HG02623 (cell line): ENCODE measurements around the gene SNX10.

Experiments
- ATAC-seq: cut with Tn5 transposase; IDR thresholded peaks from one replicate; pipeline ENCODE4 v1.9.1; 2021; ENCODE audit warnings: moderate library complexity; ENCODE audit not compliant: unreplicated experiment

The SNX10 gene

DNA sequence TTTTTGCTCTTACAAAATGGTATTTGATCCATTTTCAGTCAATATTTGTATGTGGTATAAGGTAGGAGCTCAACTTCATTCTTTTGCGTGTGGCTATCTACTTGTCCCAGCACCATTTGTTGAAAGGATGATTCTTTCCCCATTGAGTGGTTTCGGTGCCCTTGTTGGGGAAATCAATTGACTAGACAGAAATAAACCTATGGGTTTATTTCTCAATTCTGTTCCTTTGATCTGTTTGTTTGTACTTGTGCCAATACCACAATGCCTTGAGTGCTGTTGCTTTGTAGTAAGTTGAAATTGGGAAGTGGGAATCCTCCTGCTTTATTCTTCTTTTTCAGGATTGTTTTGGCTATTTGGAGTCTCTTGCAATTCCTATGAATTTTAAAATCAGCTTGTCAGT, 41.0 kb downstream of the SNX10 start:
- ATAC-seq = no peak

DNA sequence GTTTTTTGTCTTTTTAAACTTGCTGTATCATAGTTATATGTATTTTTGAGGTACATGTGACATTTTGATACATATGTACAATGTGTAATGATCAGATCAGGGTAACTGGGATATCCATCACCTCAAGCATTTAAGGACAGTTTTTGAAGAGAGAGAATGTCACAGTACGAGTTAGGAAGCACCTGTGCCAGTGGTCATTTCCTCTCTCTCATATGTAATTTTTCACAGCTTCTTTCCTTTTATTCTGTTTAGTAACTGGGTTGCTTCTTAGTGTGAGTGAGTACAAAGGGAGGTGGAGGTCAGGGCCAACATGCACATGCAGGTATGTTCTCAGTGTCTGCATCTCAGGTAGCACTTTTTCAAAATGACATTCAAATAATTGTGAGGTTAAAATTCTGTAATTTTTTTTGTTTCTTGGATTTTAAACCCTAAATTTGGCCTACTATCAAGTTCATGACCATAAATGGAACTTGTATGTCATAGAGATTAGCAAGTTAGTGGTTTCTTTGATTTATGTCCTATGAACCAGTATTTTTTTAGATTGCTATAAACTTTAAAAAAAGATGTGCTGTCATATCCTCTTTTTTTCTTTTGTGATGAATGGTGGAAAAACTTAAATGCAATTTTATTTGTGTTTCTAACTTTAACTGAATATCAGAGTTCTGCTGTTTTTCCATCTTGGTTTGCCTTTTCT, 42.7 kb downstream of the SNX10 start:
- ATAC-seq = no peak

DNA sequence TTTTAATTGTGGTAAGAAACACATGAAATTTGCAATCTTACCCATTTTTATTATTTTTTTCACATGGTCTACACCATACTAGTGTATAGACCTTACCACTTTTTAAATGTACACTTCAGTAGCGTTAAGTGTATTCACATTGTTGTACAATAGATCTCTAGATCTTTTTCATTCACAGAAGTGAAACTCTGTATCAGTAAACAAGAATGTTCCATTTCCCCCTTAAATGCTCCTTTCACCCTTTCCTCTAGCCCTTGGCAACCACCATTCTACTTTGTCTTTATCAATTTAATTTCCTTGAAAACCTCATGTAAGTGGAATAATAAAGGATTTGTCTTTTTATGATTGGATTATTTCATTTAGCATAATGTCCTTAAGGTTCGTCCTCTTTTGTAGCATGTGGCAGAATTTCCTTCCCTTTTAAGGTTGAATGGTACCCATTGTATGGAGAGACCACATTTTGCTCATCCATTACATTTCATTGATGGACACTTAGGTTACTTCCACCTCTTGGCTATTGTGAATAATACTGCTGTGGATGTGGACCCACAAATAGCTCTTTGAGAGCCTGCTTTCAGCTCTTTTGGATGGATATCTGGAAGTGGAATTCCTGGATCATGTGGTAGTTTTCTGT, 45.7 kb downstream of the SNX10 start:
- ATAC-seq = no peak

DNA sequence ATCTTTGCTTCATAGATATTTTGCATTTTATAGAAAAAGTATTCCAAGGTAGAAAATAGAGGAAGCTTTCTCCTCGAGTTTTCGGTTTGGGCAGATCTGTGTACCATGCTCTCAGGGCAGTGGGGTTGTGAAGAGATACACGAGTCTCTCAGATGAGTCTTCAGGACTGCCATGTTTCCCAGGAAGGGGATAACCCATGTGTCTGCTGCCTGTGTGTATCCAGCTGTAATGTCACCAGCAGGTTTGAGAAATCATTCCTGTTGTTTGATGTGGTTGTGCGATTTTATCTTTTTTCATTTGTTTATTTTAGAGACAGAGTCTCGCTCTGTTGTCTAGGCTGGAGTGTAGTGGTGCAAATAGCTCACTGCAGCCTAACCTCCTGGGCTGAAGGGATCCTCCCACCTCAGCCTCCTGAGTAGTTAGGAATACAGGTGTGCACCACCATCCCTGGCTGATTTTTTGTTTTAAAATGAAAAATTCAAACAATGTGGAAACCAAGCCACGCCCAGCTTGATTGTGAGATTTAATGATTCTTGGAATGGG, 48.9 kb downstream of the SNX10 start:
- no peak for ATAC-seq

DNA sequence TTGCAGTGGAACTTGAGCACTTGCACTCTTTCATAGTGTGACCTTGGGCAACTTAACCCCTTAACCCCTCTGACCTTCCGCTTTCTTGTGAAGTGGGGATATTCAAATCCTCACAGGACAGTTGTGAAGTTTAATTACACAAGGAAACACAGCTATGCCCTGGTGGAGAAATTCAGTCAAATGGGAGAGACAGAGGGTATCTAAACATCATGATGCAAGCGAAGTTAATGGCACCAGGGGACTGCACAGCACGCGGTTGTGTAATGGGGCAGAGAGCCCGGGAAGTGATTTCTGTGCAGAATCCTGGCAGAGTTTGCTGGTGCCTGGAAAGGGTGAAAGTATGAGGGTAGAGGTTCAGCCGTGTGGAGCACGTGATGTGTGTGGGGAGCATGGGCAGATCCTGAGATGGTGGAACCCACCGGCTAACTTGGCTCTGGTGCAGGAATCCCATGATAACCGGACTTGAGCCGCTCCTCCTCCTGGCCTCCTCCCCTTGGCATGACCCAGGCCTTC, 51.7 kb downstream of the SNX10 start:
- ATAC-seq = no peak

DNA sequence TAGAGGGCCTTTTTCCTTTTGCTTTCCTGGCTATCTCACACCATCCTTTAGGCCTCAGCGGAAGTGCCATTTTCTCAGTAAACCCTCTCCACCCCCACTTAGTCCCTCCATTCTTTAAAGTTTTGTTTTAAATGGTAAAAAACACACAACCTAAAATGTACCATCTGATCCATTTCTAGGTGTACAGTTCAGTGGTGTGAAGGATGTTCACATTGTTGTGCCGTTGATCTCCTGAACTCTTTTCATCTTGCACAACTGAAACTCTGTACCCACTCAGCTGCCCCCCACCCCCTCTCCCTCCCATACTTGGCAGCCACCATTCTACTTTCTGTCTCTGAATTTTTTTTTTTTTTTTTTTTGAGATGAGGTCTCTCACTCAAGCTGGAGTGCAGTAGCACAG, 52.2 kb downstream of the SNX10 start:
- ATAC-seq = no peak

DNA sequence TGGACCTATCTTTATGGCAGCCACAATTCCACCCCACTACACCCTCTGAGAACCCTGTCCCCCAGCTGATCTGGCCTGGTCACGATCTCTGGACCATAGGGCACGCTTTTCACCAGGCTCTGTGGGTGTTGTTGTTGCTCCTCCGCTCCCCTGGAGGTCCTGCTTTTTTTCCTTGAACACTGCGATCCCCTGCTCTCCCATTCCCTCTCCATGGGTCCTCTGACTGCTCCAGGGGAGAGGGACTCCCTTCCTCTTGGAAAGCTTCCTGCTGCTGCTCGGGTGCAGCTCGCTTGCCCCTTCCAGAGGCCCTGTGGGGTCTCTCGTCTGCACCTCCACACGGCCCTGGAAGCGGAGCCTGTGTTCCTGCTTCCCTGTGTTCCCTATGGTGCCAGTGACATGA, 53.5 kb downstream of the SNX10 start:
- no peak for ATAC-seq

DNA sequence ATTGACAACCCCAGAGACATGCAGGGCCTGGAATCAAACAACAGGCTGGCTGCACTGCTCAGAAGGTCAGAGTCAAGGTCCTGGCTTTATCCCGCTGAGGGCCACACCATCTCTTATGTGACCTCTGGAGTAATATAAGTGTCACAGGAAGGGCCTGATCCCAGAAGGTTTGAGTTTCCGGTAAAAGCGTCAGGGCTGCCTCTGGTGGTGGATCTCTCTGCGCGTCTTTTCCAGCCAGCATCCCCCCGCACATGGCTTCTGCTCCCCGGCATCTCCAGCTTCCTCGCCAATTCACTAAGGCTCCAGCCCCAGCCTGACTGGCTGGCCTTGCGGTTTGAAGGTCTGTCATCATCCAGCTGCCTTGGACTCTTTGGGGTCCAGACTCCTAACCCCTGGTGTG, 54.2 kb downstream of the SNX10 start:
- no peak for ATAC-seq

DNA sequence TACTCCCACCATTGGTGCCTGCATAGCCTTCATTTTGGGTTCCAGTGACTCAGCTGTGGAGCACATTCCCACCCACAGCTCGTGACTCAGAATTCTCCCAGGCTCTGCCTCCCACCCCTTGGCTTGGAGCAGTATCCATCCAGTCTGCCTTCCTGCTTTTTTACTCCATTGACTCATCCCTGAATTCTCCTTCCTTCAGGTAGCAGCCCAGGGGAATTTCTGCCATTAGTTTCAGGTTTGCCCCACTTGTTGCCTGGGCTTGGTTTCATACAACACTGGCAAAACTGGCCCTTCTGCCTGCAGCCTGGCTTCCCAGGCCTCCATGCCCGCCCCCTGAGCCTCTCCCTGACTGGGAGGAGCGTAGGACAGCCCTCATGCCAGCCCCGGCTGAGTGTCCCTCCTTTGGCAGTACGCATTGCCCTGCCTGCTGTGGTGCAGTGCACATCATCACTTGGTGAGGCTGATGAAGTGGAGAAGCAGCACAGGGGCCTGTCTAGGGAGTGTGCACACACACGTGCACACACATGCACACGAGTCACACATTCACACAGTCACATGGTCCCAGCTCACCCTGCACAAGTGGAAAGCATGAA, 55.0 kb downstream of the SNX10 start:
- ATAC-seq = no peak

DNA sequence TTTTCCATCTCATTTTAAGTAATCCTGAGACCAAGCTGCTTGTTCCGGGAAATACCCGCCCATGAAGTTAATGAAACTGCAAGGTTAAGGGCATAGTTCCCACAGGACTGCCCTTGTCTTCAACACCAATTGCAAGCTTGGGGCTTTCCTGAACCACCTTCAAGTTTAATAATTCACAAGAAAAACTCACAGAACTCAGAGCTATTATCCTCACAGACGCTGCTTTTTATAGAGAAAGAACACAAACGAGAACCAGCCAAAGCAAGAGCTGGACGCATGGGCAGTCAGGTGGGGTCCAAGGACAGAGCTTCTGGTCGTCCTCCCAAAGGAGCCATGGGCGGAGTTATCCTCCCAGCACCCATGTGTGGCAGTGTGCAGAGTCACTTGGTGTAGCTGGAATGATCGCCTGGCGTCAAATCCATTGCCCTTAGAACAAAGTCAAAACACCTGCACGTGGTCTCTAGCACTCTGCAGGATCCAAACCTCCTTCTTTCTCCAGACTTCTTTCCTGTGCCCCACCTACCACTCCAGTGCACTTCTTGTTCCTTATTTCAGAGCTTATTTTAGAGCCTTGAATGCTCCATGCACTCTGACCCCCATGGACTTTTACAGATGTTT, 56.7 kb downstream of the SNX10 start:
- ATAC-seq = peak; percentile 54

DNA sequence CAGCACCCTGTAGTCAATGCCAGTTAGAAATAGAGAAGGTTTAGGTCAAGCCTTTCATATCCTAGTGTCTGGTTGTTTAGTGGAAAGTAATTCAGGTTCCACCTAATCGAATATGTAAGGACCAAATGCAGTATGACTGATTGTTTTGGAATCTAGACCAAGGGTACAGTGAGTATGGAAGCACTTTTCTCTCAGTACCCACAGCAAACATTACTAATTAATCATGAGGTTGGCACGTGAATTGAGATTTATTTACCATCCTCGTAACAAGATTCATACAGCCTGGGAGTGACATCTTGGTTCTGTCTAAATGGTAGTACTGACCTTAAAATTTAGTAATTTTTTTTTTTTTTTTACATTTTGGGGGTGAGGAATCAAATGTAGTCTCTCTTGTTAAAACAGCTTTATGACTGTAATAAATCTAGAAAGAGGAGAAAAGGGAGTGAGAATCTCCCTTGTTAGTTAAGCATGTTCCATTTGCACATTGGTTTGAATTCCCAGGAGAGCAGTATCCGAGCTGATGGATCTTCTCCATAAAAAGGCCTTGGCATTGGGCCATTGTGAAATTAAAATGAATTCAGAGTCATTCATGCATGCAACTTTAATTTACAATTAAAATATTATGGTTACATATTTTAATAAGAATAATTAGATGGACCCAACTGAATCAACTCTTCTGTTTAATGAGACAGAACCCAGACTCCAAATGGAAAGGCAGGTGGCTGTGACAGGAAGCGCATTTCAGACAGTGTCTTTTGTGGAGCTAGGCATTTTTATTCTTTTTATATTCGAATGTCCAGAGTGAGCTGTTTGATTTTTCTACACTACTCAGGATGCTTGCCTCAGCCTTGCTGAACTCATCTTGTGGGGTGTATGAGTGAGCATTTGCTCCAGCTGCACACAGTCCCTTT, 57.6 kb downstream of the SNX10 start:
- no peak for ATAC-seq

DNA sequence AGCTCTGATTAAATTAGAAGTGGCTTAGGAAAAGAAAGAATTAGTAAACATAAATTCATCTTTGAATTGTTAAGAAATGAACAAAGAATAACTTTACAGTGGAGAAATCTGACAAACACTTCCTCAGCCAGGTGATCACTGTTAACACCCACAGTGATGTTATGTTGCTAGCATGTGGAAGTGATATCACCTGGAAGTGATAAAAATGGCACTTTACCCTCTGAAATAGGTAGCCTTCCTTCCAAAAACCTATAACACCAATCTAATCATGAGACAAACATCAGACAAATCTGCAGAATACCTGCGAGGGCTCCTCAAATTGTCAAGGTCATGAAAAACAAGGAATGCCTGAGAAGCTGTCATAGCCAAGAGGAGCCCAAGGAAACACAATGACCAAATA, 59.5 kb downstream of the SNX10 start:
- no peak for ATAC-seq

DNA sequence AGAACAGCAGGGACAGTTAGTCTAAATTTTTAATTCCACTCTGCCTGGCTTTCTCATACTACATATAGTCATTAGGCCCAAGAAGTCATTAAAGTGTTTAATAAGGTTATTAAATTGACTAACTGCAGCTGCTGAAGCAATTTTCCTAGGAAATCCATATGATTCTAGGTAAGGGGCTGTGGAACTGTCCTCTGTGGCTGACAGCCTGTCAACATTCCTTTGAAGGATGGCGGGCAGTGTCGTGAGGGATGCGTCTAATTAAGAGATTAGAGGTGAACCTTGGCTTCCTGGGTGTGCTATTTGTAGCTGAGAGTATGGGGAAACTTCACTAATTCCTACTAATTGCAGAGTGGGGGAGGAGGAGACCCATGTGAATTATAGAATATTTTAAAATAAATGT, 64.6 kb downstream of the SNX10 start:
- ATAC-seq = no peak

DNA sequence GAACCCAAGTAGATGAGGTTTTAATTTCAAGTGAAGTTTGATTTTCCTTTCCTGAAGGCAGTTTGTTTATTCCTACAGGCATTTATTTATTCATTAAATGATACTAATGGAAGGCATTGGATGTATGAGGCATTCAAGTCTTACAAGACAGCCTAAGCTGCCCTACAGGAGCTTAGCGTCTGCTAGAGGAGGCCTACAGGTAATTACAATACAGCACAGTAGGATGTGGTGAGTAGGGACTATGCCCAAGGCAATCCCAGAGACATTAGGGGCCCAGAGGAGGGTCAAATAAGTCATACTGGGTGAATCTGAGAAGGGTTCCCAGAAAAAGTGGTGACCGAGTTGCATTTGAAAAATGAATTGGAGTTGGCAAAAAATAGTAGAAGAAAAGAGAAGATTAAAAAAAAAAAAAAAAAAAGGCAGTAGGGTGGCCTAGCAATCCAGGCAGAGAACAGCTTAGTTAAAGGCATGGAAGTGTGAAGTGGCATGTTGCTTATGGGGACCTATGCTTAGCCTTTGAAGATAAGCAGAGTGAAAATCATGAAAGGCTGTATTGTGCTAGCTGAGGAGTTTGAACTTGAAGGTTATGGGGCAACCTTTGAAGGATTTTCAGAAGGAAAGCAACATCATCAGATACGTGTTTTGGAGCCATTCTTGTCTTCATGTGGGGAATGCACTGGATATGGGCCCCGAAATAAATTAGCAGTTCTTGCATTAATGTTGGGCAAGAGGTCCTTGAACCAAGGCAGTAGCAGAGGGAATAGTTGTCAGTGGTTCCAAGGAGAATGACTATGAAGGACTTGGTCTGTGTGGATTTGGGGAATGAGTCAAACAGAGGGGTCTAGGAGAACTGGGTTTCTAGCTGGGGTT, 65.5 kb downstream of the SNX10 start:
- no peak for ATAC-seq

DNA sequence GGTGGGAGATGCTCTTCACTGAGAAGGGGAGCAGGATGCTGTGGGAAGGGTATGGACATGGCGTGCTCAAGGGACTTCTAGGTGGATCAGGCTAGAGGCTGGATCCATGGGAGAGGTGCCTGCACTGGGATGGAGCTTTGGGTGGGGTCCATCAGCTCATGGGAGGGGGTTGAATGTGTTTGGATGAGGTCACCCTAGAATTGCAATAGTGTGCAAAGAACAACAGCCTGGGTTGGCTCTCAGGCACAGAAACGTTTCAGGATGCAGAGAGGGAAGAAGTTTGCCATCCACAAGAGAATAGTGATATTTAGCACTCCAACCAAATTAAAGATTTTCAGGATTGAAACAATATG, 66.1 kb downstream of the SNX10 start:
- no peak for ATAC-seq

DNA sequence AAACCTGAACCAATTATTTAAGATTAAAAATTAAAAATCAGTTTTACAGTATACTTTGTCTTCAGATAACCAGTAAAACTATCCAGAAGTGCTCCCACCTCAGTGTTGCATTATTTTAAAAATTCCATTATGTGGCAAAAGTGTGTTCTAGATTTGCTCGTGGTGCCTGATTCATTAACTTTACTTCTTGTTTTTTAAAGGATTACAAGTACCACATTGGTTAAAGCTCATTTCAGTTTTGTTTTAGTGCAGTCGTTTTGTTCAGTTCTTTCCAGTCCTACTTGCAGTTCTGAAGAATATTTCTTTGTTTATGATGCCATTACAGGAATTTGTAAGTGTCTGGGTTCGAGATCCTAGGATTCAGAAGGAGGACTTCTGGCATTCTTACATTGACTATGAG, 69.0 kb downstream of the SNX10 start:
- ATAC-seq = no peak

DNA sequence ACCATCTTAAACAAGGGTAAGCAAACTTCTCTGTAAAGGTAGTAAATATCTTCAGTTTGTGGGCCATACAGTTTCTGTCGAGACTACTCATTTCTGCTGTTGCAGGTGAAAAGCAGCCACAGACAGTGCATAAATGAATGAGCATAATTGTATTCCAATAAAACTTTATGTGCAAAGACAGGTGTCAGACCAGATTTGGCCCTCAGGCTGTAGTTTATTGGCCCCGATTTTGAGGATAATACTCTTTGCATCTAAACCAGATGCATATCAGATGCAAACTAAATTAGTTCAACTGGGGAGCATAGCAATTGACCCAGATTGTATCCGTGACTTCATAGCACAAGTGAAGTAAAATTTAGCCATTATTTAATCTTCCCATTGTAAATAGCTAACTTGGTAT, 70.0 kb downstream of the SNX10 start:
- no peak for ATAC-seq

DNA sequence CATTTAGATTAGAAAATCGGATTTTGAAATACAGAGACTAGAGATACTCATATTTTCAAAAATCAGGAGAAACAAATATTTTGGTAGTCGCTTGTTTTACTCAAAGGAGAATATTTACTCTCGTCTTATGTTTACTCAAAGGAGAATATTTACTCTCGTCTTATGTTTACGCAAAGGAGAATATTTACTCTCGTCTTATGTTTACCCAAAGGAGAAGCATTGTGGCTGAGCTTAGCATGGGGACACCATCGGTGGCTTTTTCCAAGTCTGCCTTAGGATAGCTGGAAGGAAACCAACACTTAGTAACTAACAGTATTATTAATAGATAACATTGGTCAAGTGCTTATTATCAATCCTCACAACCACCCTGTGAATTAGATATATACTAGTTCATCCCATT, 71.8 kb downstream of the SNX10 start:
- ATAC-seq = no peak

DNA sequence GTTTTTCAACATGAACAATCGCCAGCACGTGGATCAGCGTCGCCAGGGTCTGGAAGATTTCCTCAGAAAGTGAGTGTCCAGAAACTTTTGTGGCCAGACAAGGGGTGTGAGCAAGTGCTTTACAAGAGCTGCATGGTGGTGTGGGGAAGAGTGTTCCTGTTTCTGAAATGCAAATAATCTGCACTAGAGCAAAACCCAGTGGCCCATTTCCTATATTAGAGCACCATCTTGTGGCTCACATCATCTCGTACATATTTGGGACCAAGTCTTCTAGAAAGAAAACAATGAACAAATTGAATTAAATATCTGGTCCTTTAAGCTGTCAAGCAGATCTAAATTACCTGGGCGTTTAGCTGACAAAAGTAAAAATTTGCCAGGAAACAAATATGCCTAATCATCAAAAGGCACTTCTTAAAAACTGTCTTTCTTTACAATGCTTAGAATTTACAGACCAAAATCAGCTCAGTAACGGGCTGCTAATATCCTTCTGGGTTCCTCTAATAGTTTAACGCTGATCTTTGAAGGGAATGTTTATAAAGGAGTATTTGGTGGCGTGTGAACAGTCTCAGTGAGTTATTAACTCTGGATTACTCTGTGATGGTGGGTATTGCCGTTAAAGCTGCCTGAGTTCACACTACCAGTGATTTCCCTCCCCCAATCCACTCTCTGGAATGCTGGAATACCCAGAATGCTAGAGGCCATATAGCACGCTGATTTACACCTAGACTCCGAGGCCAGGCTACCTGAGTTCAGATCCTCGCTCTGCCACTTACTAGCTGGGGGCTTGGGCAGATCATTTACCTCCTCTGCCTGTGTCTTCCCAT, 73.6 kb downstream of the SNX10 start:
- ATAC-seq = peak; percentile 84
